GM12878 (cell line): ENCODE measurements around the gene HVCN1. TPM values are rescaled to one million over a fixed set of nuclear protein-coding genes. Genes with fewer than 3 reads are reported as not detected.
A peak's percentile ranks its signal among the peaks of the same experiment; 100 is the strongest.

ENCODE experiments used
- BCL11A ChIP-seq: IDR thresholded peaks from 2 replicates; pipeline ENCODE4 v1.6.1; 2011; ENCODE audit warnings: low read depth, low read length
- CHD1 ChIP-seq: IDR thresholded peaks from 2 replicates; pipeline ENCODE4 v1.6.1; 2012; ENCODE audit warnings: low read depth, low read length, improper control_type of control experiment
- CHD4 ChIP-seq: fragments of 200-600 bp; sonication (generic); IDR thresholded peaks from 2 replicates; pipeline ENCODE4 v1.6.1; 2016; ENCODE audit warnings: mild to moderate bottlenecking
- CUX1 ChIP-seq: IDR thresholded peaks from 2 replicates; pipeline ENCODE4 v1.6.1; 2012; ENCODE audit warnings: improper control_type of control experiment, low read depth, low read length; ENCODE audit not compliant: insufficient replicate concordance
- ETV6 ChIP-seq, 2 experiments: fragments of 450-650 bp in 1 of 2; IDR thresholded peaks in 1 of 2; conservative IDR thresholded peaks in 1 of 2; 2 replicates each; pipeline ENCODE4 v1.6.1; 2014; ENCODE audit warnings: antibody characterized with exemption in 1 of 2, borderline replicate concordance in 1 of 2, low read depth in 1 of 2, mild to moderate bottlenecking in 1 of 2, moderate library complexity in 1 of 2
- KLF5 ChIP-seq: fragments of 450-650 bp; IDR thresholded peaks from 2 replicates; pipeline ENCODE4 v1.6.1; 2014; ENCODE audit warnings: mild to moderate bottlenecking; ENCODE audit not compliant: partially characterized antibody
- MEF2A ChIP-seq: IDR thresholded peaks from 2 replicates; pipeline ENCODE4 v1.6.1; 2011; ENCODE audit warnings: low read depth, mild to moderate bottlenecking, low read length, moderate library complexity; ENCODE audit not compliant: insufficient read depth
- MEF2B ChIP-seq: fragments of 450-650 bp; IDR thresholded peaks from 2 replicates; pipeline ENCODE4 v1.6.1; 2018; ENCODE audit warnings: mild to moderate bottlenecking, moderate library complexity; ENCODE audit not compliant: partially characterized antibody, poor library complexity, severe bottlenecking
- MTA2 ChIP-seq: fragments of 450-650 bp; IDR thresholded peaks from 2 replicates; pipeline ENCODE4 v1.6.1; 2016; ENCODE audit warnings: low read depth, mild to moderate bottlenecking, moderate library complexity
- MXI1 ChIP-seq: fragments of 150-350 bp; IDR thresholded peaks from 2 replicates; pipeline ENCODE4 v1.6.1; 2011; ENCODE audit warnings: low read depth, mild to moderate bottlenecking, inconsistent platforms, low read length, improper control_type of control experiment
- NBN ChIP-seq: fragments of 450-650 bp; IDR thresholded peaks from 2 replicates; pipeline ENCODE4 v1.6.1; 2016
- NR2C2 ChIP-seq: IDR thresholded peaks from 2 replicates; pipeline ENCODE4 v1.6.1; 2011; ENCODE audit warnings: borderline replicate concordance, low read depth; ENCODE audit not compliant: control insufficient read depth, insufficient read length
- REST ChIP-seq: IDR thresholded peaks from 2 replicates; pipeline ENCODE4 v1.6.1; 2012; ENCODE audit warnings: mild to moderate bottlenecking, low read depth, low read length
- SIX5 ChIP-seq: IDR thresholded peaks from 2 replicates; pipeline ENCODE4 v1.6.1; 2011; ENCODE audit warnings: mild to moderate bottlenecking, low read depth, low read length, moderate library complexity; ENCODE audit not compliant: severe bottlenecking
- TCF3 ChIP-seq: IDR thresholded peaks from 2 replicates; pipeline ENCODE4 v1.6.1; 2012; ENCODE audit warnings: low read depth, mild to moderate bottlenecking, low read length, borderline replicate concordance; ENCODE audit not compliant: insufficient read depth
- ZBED1 ChIP-seq: IDR thresholded peaks from 2 replicates; pipeline ENCODE4 v1.6.1; 2016; ENCODE audit warnings: borderline replicate concordance
- ZBTB11 ChIP-seq: fragments of 450-650 bp; formaldehyde crosslinking; IDR thresholded peaks from 2 replicates; pipeline ENCODE4 v1.5.0; 2022; ENCODE audit warnings: mild to moderate bottlenecking, missing genetic modification characterization
- polyA plus RNA-seq, 11 experiments: library from polyadenylated mRNA; depleted of rRNA in 4 of 11; unstranded in 6 of 11; stranded (reverse) in 5 of 11; fragments of >200 nt; fragmentation: Nextera tagmentation in 4 of 11; fragmentation: Illumina TruSeq in 1 of 11; extraction: Ambion mirVana in 4 of 11; extraction: Trizol in 1 of 11; gene quantifications; 1 replicate in 1 of 11; 2 replicates in 10 of 11; pipeline versions ENCODE4 v1.2.1 to v1.2.3, GENCODE V29; 2011 to 2016; ENCODE audit warnings: inconsistent platforms in 2 of 11, missing spikeins in 2 of 11, low read depth in 1 of 11
- total RNA-seq, 4 experiments: library from RNA; depleted of rRNA in 3 of 4; stranded (reverse); fragments of >200 nt in 3 of 4; fragmentation: Illumina TruSeq in 1 of 4; extraction: Trizol in 1 of 4; gene quantifications; 2 replicates each; pipeline versions ENCODE4 v1.2.1 to v1.2.3, GENCODE V29; 2013 to 2021

The HVCN1 gene
- total and polyA plus RNA-seq, 10 of the 15 experiments (the other 5 are each of a cell fraction or from before 2014, with no cell fraction given): 27.8 to 181 (median 103) TPM

- TF ChIP-seq MEF2B: no peak
- TF ChIP-seq NR2C2: no peak
- no peak for TF ChIP-seq CHD1
- TF ChIP-seq MTA2: peak; percentile 44
- TF ChIP-seq CUX1: no peak
- no peak for TF ChIP-seq TCF3
- TF ChIP-seq ZBED1: no peak
- no peak for TF ChIP-seq MEF2A
- TF ChIP-seq BCL11A: no peak
- TF ChIP-seq REST: no peak
- TF ChIP-seq ZBTB11 (CRISPR knock-in tag): no peak
- no peak for TF ChIP-seq ETV6 (conservative IDR thresholded peaks at IDR 0.05 in 1 of 2, IDR thresholded peaks at IDR 0.05 in 1 of 2; ENCODE audit: borderline replicate concordance in 1 of 2, low read depth in 1 of 2)
- TF ChIP-seq MXI1: no peak
- no peak for TF ChIP-seq SIX5
- 0 out of 2 replicates have a peak, but pooled peaks have one; percentile 29 for TF ChIP-seq NBN
- TF ChIP-seq CHD4: no peak
- no peak for TF ChIP-seq KLF5
Observed at GRCh38 chr12:110669193-110669502, 19.8 kb downstream of the HVCN1 start (continued).
